HG03175 (cell line): ENCODE measurements around the gene ENTHD1.

Experiments used
- ATAC-seq: cut with Tn5 transposase; IDR thresholded peaks from one replicate; pipeline ENCODE4 v1.9.1; 2021; ENCODE audit warnings: mild to moderate bottlenecking, moderate library complexity; ENCODE audit not compliant: unreplicated experiment

ENTHD1 gene

GRCh38 chr22:39693943-39694500 lies 199.5 kb downstream of the ENTHD1 start:
- no peak for ATAC-seq
